Hepatic stellate cell (primary cell): Measurements from ENCODE around the gene APELA.
"Not testable (repeated sequence)": the region's sequence is repeated elsewhere in the genome, so short reads cannot be mapped to it uniquely, and the experiment has no call there.

Experiments
- DNase-seq: peaks from one replicate; pipeline ENCODE4 v3.0.0; 2011; ENCODE audit warnings: low spot score

The APELA gene

DNA sequence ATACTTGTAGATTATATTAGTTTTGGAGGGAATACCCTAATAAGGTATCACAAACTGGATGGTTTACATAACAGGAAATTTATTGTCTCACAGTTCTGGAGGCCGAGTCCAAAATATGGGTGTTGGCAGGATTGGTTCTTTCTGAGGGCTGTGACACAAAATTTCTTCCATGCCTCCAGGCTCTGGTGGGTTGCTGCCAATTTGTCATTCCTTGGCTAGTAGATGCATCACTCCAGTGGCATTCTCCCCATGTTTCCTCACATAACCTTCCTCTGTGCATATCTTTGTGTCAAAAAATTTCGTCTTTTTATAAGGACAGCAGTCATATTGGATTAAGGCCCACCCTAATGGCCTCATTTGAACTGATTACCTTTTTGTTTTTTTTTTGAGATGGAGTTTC is 49.3 kb downstream of the APELA start:
- no peak for DNase-seq

- DNase-seq: not testable (repeated sequence)
These were observed 50.1 kb downstream of the APELA start for GRCh38 chr4:164927101-164927500.

- DNase-seq: no peak
These were observed 53.7 kb downstream of the APELA start for GRCh38 chr4:164930647-164931046.

GRCh38 chr4:164931551-164932324 is 54.8 kb downstream of the APELA start:
- DNase-seq: no peak

DNA sequence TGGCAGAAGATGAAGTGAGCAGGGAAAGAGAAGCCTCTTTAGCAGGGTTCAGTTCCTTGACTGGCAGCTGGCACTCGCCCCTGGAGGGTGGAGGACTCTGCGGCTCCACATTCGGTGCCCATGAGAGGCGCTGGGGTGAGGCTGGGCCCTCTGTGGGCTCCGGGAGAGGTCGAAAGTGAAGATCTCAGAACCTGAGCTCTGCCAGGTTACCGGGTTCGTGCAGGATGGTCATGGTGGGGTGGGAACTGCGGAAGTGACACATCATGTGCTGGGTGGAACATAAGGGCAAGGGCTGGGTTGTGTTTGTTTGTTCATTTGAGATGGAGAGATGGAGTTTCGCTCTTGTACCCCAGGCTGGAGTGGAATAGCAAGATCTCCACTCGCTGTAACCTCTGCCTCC is 56.3 kb downstream of the APELA start:
- DNase-seq: no peak

DNA sequence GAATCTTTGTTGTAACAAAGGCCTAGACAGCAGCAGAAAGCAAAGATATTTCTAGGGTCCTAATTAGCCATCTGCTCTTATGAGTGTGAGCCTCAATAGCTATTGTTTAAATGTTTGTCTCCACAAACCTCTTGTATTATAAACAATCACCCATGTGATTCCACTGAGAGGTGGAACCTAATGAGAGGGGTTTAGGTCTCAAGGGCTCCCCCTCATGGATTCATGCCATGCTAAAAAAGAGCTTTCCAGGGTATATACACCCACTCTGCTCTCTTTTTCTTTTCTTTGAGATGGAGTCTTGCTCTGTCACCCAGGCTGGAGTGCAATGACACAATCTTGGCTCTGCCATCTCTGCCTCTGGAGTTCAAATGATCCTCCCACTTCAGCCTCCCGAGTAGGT is 58.4 kb downstream of the APELA start:
- DNase-seq: no peak

DNA sequence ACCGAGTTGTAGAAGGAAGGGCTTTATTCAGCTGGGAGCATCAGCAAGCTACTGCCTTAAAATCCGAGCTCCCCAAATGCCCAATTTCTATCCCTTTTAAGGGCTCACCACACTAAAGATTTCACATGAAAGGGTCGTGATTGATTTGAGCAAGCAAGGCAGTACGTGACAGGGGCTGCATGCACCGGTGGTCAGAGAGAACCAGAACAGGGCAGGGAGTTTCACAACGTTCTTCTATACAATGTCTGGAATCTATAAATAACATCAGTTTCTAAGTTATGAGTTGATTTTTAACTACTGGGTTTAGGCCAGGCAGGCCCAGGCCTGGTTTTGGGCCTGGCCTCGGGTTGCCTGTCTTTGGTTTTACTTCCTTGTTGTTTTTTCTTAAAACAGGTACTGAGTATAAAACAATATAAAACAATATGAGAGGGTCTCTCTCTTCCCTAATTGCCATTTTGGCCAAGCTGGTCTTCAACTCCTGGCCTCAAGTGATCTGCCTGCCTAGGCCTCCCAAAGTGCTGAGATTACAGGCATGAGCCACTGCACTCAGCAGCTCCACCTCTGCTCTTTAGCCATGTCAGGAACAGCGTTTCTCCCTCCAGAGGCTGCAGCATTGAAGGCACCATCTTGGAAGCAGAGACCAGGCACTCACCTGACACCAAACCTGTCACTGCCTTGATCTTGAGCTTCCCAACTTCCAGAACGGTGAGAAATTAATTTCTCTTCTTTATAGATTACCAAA is 59.1 kb downstream of the APELA start:
- not testable (repeated sequence) for DNase-seq

GRCh38 chr4:164937576-164938270 is 60.7 kb downstream of the APELA start:
- no peak for DNase-seq

DNA sequence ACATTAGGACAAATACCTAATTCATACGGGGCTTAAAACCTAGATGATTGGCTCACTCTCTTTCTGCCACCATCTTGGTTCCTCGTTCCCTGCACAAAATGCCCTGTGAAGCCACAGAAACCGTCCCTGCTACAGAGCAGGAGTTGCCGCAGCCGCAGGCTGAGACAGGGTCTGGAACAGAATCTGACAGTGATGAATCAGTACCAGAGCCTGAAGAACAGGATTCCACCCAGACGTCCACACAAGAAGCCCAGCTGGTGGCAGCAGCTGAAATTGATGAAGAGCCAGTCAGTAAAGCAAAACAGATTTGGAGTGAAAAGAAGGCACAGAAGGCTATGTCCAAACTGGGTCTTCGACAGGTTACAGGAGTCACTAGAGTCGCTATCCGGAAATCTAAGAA is 66.2 kb downstream of the APELA start:
- DNase-seq: no peak

GRCh38 chr4:164945146-164945545 is 68.2 kb downstream of the APELA start:
- DNase-seq: no peak

- no peak for DNase-seq
These were observed 69.8 kb downstream of the APELA start for GRCh38 chr4:164946810-164947209.
